ENCODE results near the gene IHH. TPM values are rescaled to one million over a fixed set of nuclear protein-coding genes. Genes with fewer than 3 reads are reported as not detected.

Gene IHH
- total RNA-seq, 2 experiments from 2014 or later = 0.10 TPM; not detected in 1

DNA sequence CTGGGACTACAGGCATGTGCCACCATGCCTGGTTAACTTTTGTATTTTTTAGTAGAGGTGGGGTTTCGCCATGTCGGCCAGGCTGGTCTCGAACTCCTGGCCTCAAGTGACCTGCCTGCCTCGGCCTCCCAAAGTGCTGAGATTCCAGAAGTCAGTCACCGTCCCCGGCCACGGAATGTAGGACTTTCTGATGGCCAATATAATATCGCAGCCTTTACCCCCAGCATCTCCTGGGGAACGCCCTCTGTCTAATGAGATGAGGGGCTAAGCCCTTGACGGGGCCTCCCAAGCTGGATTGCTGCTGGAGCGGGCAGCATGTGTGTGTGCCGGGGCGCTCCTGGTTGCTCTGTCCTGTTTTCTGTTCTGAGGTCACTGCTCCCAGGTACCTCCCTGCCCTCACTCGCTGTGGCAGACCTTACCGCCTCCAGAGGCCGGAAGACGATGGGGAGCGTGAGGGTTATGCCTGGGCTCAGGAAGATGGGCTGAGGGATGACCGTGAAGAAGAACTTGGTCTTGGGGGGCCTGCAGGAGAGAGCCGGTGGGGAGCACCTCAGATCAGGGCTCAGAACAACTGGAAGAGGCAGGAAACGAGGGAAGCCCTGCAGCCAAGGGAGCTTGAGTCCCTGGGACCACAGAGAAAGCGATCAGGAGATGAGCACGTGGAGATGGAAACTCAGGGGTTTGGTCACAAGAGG lies 28.5 kb downstream of the IHH start:
- Mint-ChIP-seq H3K9me3 (no peaks in the 10 kb centered on the region), H3K27me3 (peaks cover 23% of the 10 kb centered on the region), H3K27ac (no peak overlapping the region), H3K4me3 (no peak overlapping the region), H3K4me1 (ENCODE audit: low read depth) (no peaks in the 10 kb centered on the region), H3K36me3 (no peaks in the 10 kb centered on the region)
- intact Hi-C loops (cut with micrococcal nuclease) = no loop called here
- DNase-seq = no peak
- ChIA-PET POLR2A (no interaction called here), CTCF (interaction anchor here (1.0 to 1.3 kb wide), 2 partner anchors 10 to 41 kb away, joined by 3 read pairs; no protein-coding TSS in a partner anchor)

DNA sequence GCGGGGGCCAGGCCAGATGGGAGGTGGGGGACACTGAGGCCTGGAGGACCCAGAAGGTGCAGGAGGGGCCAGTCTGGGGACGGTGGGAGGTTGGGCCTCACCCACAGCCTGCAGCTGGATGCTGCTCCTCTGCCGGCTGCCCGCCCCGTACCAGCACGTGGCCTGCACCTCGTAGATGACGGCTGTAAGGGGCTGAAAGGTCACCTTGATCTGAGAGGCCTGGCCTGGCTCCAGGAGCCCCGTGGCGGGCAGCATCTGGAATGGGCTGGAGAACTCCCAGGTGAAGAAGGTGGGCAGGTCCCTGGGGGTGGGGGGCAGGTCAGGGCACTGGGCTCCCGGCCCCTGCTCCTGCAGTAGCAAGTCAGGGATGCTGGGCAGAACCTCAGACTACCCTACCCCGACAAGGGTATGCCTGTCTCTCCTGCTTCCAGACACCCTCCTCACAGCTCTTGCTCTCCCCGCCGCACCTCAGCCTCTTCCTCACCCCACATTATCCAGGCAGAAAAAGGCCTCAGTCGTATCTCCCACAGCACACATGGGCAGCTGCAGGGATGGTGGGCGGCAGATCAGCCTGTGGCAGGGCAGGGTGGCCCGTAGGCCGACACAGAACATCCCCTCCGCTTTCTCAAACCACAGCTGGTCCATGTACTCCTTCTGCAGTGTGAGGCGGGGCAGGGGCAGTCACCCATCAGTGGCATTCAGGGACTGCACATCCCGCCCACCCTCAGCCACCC lies 29.5 kb downstream of the IHH start:
- Mint-ChIP-seq H3K27me3 (peaks cover 22% of the 10 kb centered on the region), H3K36me3 (no peaks in the 10 kb centered on the region), H3K9me3 (no peaks in the 10 kb centered on the region), H3K4me1 (ENCODE audit: low read depth) (no peaks in the 10 kb centered on the region), H3K27ac (no peak overlapping the region), H3K4me3 (no peak overlapping the region)
- CTCF ChIA-PET = interaction anchor here (1.3 to 6.4 kb wide), 7 partner anchors 28 to 143 kb away, joined by 4 to 81 read pairs (median 22); no protein-coding TSS in a partner anchor
- POLR2A ChIA-PET = no interaction called here
- intact Hi-C loops (cut with micrococcal nuclease) = no loop called here
- no peak for DNase-seq

- no peaks in the 10 kb centered on the region for H3K9me3 Mint-ChIP-seq
- H3K4me3 Mint-ChIP-seq = no peak overlapping the region
- intact Hi-C loops (cut with micrococcal nuclease) = no loop called here
- peaks cover 20% of the 10 kb centered on the region for H3K27me3 Mint-ChIP-seq
- H3K36me3 Mint-ChIP-seq = no peaks in the 10 kb centered on the region
- ChIA-PET CTCF (interaction anchor here (0.6 to 6.4 kb wide), 61 partner anchors 8 to 335 kb away, joined by 3 to 81 read pairs (median 4); partner anchors contain the start of genes ANKZF1, ATG9A, CFAP65 and CNPPD1), POLR2A (no interaction called here)
- H3K4me1 Mint-ChIP-seq (ENCODE audit: low read depth) = no peaks in the 10 kb centered on the region
- no peak overlapping the region for H3K27ac Mint-ChIP-seq
- DNase-seq = no peak
Observed at GRCh38 chr2:219030177-219030940, 30.4 kb downstream of the IHH start.

DNA sequence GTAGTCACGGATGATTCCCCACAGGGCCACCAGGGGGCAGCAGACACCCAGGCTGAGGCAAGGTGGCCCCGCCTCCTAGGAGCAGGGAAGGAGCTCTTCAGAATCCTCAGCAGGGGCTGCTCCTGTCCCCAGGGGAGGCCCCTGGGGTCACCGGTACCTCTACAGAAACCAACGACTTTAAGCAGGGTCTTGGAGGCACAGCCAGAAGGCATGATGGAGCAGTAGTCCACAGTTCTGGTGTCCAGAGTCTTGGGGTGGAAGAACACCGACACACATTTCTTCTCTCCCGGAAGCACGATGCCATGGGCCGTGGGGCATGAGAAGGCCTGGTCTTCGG lies 30.9 kb downstream of the IHH start:
- Mint-ChIP-seq H3K4me1 (ENCODE audit: low read depth) (no peaks in the 10 kb centered on the region), H3K4me3 (no peak overlapping the region), H3K27me3 (peaks cover 20% of the 10 kb centered on the region), H3K36me3 (no peaks in the 10 kb centered on the region), H3K9me3 (no peaks in the 10 kb centered on the region), H3K27ac (no peak overlapping the region)
- CTCF ChIA-PET = interaction anchor here (0.6 to 6.4 kb wide), 61 partner anchors 8 to 335 kb away, joined by 3 to 81 read pairs (median 4); partner anchors contain the start of genes ANKZF1, ATG9A, CFAP65 and CNPPD1
- DNase-seq = peak; percentile 85
- intact Hi-C loops (cut with micrococcal nuclease) = loop anchor here (1.0 kb wide), 2 partner anchors 90 to 126 kb away; no protein-coding TSS in a partner anchor
- POLR2A ChIA-PET = no interaction called here

DNA sequence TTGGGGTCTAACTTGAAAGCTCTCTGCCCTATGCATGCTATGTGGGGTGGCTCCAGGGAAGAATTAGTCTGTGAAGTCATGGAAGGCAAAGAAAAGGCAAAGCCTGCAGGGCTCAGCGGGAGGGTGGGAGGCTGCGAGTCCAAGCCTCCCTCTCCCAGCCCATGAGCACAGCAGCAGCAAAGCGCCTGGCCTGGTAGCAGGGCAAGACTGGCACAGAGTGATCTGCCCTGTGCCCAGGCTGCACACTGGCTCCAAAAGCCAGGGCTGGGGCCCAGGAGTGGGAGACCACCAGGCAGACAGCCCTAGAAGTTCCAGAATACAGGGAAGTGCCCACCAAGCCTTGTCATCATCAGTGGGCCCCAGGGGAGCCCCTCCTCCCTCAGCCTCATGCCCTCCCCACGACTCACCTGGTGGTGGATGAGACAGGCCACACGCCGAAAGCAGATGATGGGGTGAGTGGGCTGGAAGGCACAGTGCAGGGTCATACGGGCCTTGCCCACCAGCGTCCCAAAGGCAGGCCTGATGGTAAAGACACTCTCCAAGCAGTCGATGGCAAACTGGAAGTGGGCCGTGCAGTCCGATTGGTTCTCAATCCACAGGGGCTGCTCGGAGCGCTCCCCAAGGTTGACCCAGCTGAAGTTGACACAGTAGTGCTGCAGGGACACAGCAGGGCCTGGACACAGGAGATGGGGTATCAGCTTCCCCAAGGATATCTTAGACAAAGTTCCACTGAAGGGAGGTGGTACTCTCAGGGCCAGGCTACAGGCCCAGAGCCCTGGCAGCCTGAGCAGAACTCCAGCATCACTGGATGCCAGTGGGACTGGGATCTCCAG lies 31.5 kb downstream of the IHH start:
- Mint-ChIP-seq H3K9me3 (no peaks in the 10 kb centered on the region), H3K36me3 (no peaks in the 10 kb centered on the region), H3K27me3 (peaks cover 18% of the 10 kb centered on the region), H3K27ac (no peak overlapping the region), H3K4me1 (ENCODE audit: low read depth) (no peaks in the 10 kb centered on the region), H3K4me3 (no peak overlapping the region)
- intact Hi-C loops (cut with micrococcal nuclease) = loop anchor here (1.0 kb wide), 2 partner anchors 90 to 126 kb away; no protein-coding TSS in a partner anchor
- POLR2A ChIA-PET = no interaction called here
- CTCF ChIA-PET = interaction anchor here (0.6 to 6.4 kb wide), 56 partner anchors 9 to 336 kb away, joined by 3 to 81 read pairs (median 4); partner anchors contain the start of genes ANKZF1, ATG9A, CFAP65 and CNPPD1
- DNase-seq = no peak

- ChIA-PET POLR2A (no interaction called here), CTCF (interaction anchor here (1.9 to 6.4 kb wide), 4 partner anchors 48 to 126 kb away, joined by 8 to 81 read pairs (median 12); no protein-coding TSS in a partner anchor)
- Mint-ChIP-seq H3K9me3 (no peaks in the 10 kb centered on the region), H3K4me1 (ENCODE audit: low read depth) (no peaks in the 10 kb centered on the region), H3K27ac (no peak overlapping the region), H3K36me3 (no peaks in the 10 kb centered on the region), H3K4me3 (no peak overlapping the region), H3K27me3 (peaks cover 18% of the 10 kb centered on the region)
- no peak for DNase-seq
- intact Hi-C loops (cut with micrococcal nuclease) = no loop called here
Observed at GRCh38 chr2:219028141-219028540, 32.6 kb downstream of the IHH start.

GRCh38 chr2:219027511-219028055 lies 33.1 kb downstream of the IHH start:
- no peaks in the 10 kb centered on the region for H3K36me3 Mint-ChIP-seq

GRCh38 chr2:219026946-219027345 lies 33.8 kb downstream of the IHH start:
- DNase-seq = no peak
- intact Hi-C loops (cut with micrococcal nuclease) = no loop called here
- CTCF ChIA-PET = interaction anchor here (1.0 to 6.4 kb wide), 6 partner anchors 16 to 129 kb away, joined by 3 to 81 read pairs (median 7); no protein-coding TSS in a partner anchor
- H3K4me1 Mint-ChIP-seq (ENCODE audit: low read depth) = no peaks in the 10 kb centered on the region
- no peaks in the 10 kb centered on the region for H3K36me3 Mint-ChIP-seq
- POLR2A ChIA-PET = no interaction called here
- peaks cover 12% of the 10 kb centered on the region for H3K27me3 Mint-ChIP-seq
- H3K9me3 Mint-ChIP-seq = no peaks in the 10 kb centered on the region
- no peak overlapping the region for H3K27ac Mint-ChIP-seq
- no peak overlapping the region for H3K4me3 Mint-ChIP-seq

More at GRCh38 chr2:219027511-219028055, 33.1 kb downstream of the IHH start:
- Mint-ChIP-seq H3K27me3 (peaks cover 18% of the 10 kb centered on the region), H3K4me1 (ENCODE audit: low read depth) (no peaks in the 10 kb centered on the region), H3K27ac (no peak overlapping the region), H3K4me3 (no peak overlapping the region), H3K9me3 (no peaks in the 10 kb centered on the region)
- intact Hi-C loops (cut with micrococcal nuclease) = no loop called here
- no peak for DNase-seq
- POLR2A ChIA-PET = no interaction called here
- CTCF ChIA-PET = interaction anchor here (1.0 to 6.4 kb wide), 6 partner anchors 17 to 129 kb away, joined by 3 to 81 read pairs (median 7); no protein-coding TSS in a partner anchor

GRCh38 chr2:219025637-219026585 lies 34.8 kb downstream of the IHH start:
- H3K4me3 Mint-ChIP-seq = no peak overlapping the region
- H3K36me3 Mint-ChIP-seq = no peaks in the 10 kb centered on the region
- no peak for DNase-seq
- intact Hi-C loops (cut with micrococcal nuclease) = no loop called here
- ChIA-PET CTCF (interaction anchor here (0.6 to 6.4 kb wide), 5 partner anchors 15 to 178 kb away, joined by 3 to 81 read pairs (median 6); partner anchors contain the start of gene CFAP65), POLR2A (no interaction called here)
- H3K27me3 Mint-ChIP-seq = peaks cover 8% of the 10 kb centered on the region
- no peaks in the 10 kb centered on the region for H3K9me3 Mint-ChIP-seq
- H3K4me1 Mint-ChIP-seq (ENCODE audit: low read depth) = no peaks in the 10 kb centered on the region
- no peak overlapping the region for H3K27ac Mint-ChIP-seq

GRCh38 chr2:219024059-219024458 lies 36.7 kb downstream of the IHH start:
- Mint-ChIP-seq H3K27me3 (peaks cover 3% of the 10 kb centered on the region), H3K27ac (no peak overlapping the region), H3K36me3 (no peaks in the 10 kb centered on the region), H3K9me3 (no peaks in the 10 kb centered on the region), H3K4me3 (no peak overlapping the region), H3K4me1 (ENCODE audit: low read depth) (no peaks in the 10 kb centered on the region)
- intact Hi-C loops (cut with micrococcal nuclease) = no loop called here
- ChIA-PET POLR2A (no interaction called here), CTCF (interaction anchor here (0.6 to 2.1 kb wide), 4 partner anchors 29 to 131 kb away, joined by 3 to 5 read pairs (median 4); no protein-coding TSS in a partner anchor)
- DNase-seq = no peak

Measured in activated CD4-positive, alpha-beta memory T cell treated with anti-CD3 and anti-CD28 coated beads for 36 hours (primary cell).